IPS-11a (cell line): ENCODE measurements around the gene TUT7.
"Not testable (repeated sequence)": the region's sequence is repeated elsewhere in the genome, so short reads cannot be mapped to it uniquely, and the experiment has no call there.

Experiments
- H3K4me3 ChIP-seq: one replicate; pipeline ENCODE4 v1.5.1; 2013; ENCODE audit warnings: low read depth, low read length, control low read depth

TUT7 gene

DNA sequence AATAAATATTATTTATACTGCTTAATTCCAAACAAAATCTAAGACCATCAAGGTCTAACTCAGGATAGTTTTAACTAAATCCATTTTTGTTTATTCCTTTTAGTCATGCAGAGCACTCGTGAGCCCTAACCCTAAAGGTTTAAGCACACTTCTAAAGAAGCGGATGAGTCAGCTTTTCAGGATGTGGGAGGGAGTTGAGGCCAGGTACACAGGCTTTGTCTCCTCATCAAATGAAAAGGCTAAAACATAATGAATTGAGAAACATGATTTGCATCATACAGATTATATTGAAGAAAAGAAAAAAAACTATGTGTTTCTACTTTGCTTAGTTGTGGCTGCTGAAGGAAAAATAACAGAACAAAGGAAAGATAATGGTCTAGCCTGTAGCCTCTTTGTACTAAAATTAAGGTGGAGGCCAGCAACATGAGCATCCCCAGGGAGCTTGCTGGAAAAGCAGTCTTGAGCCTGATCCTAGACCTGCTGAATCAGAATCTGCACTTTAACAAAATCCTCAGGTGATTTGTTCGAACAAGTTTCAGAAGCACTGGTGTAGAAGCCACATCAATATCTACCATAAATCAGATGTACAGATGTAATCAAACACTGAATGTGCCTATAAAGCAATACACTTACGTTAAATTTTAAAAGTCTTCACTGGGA is 50.8 kb downstream of the TUT7 start:
- H3K4me3 ChIP-seq = no peak overlapping the region

DNA sequence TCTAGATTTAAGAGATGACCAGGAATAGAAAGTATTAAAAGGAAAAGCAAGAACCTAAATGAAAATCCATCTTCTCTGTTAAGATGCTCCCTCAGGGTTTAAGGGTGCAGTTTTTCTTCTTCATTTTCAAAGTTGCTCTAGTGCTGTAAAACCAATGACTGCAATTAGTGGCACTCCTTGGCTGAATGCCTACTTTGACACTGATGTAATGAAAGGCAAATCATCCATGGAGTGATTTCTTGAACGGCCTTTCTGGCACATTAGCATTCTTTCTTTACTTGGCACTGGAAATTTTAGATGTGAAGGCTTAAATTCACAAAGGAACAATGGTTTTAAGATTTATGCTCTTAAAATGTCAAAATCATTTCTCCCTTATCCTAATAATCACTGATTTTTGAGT is 52.5 kb downstream of the TUT7 start:
- H3K4me3 ChIP-seq = no peak overlapping the region

DNA sequence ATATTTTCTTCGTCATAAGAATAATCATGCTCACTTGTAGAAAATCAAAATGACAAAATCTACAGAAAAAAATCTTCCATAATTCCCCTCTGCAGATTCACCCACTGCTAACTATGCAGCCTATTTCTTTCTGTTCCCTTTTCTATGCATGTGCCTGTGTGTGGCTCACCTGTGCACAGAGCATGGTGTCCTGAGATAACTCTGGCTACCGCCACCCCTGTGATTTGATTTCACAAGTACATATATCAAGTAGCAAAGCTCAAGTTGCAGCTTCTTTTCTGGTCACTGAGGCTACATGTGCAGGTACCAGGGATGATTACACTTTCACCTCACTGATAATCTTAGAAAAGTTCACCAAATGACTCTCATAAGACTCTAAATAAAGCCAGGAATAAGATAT is 53.5 kb downstream of the TUT7 start:
- H3K4me3 ChIP-seq = no peak overlapping the region

DNA sequence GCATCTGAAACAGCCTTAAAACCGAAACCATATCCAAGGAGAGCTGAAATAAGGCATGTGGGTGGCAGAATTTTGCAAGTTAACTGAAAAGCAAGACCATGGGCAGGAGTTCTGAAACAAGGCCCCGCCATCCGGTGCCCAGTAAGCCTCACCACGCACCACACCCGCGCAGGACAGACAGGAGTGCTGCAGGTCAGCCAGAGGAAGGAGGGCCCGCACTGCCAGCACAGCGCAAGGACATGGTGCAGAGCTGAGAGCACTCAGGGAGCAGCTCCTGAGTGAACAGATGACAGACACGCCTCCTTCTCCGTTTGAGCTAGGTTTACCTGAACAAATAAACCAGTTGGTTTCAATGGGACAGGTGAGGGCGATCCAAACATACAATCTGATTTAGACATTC is 55.3 kb downstream of the TUT7 start:
- H3K4me3 ChIP-seq = no peak overlapping the region

DNA sequence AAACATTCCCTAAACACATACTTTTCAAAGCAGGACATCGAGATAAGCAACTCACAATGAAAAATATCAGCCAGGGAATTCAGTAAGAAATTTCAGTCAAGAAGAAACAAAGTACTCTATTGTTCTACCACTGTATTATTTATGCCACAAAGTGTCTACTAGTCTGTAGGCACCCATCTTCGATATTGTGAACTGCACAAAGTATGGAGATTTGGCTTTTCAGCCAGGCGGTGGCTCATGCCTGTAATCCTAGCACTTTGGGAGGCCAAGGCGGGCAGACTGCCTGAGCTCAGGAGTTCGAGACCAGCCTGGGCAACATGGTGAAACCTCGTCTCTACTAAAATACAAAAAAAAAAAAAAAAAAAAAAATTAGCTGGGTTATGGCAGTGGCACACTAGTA is 63.9 kb downstream of the TUT7 start:
- not testable (repeated sequence) for H3K4me3 ChIP-seq

DNA sequence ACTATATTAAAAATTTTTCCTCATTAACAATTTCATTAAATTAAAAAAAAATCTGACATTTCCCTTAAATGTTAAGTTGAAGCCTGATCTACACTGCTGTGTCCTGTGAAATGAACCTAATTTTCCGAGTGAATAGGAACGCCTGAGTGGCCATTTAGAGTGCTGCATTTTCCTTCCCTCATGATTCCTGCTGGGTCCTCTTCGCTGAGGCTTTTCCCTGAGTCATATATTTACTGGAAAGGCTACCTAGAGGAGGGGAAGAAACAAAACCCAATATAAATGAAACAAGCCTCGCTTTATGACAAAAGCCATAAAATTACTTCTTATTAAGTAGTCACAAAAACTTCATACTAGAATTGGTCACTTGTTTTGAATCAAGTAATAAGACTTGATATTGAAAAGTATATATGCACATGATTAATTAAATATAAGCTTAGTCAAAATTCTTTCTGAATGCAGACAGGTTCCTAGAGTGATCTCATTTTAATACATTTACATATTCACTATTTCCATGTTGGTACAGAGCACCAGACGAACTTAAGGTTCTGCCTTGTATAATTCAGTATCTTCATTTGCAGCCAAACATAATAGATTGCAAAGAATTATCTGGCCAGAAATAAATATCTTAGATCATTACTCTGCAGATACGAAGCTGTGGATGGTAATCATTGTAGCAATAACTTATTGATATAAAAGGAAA is 65.6 kb downstream of the TUT7 start:
- no peak overlapping the region for H3K4me3 ChIP-seq

DNA sequence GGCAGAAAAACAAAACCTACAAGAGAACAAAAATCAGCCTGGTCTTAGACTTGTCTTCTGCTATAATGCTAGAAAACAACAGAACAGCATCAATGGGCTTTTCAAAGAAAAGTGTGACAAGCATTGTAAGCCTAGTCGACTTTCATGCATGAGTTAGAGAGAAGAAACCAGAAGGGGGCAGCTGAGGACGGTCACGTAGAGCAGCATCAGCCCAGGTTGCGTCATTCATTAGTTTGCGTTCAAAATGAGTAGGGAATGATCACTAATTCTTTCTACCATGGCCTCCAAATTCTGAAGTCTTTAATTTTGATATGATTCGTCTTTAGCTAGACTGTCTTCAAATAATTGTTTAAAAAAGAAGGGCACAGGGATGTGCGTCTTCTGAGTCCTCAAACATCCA is 67.2 kb downstream of the TUT7 start:
- H3K4me3 ChIP-seq = no peak overlapping the region

DNA sequence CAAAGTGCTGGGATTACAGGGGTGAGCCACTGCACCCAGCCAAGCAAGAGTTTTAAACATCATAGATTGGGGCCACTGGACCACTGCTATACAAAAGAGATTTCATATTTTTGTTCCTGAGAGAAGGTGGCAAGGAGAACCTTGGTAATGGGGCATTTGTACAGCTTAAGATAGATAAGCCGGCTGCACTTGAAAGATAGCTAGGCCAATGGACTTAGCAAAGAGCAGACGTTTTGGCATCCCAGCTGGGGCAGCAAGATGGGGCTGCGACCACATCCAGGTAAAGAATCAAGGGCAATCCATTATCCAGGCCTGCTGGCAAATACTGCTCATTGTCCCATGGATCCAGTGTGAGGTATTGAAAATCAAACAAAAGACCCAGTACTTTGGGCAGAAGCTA is 67.9 kb downstream of the TUT7 start:
- no peak overlapping the region for H3K4me3 ChIP-seq

DNA sequence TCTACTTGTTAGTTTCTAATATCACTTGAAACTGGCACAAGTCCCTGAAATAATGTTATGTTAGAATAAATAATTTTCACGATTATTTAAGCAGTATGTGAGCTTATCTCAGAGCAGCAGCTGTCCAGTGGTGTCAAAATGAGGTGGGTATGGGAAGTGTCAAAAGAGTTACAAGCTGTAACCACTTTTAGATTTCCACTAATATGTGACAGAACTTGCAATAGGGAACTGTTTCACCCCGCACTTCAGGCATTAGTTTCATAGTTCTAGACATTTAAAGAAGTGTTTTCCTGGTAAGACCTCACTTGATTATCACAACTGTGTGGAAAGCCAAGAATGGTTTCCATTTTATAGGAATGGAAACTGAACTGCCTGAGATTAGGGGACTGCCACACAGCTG is 68.9 kb downstream of the TUT7 start:
- no peak overlapping the region for H3K4me3 ChIP-seq

DNA sequence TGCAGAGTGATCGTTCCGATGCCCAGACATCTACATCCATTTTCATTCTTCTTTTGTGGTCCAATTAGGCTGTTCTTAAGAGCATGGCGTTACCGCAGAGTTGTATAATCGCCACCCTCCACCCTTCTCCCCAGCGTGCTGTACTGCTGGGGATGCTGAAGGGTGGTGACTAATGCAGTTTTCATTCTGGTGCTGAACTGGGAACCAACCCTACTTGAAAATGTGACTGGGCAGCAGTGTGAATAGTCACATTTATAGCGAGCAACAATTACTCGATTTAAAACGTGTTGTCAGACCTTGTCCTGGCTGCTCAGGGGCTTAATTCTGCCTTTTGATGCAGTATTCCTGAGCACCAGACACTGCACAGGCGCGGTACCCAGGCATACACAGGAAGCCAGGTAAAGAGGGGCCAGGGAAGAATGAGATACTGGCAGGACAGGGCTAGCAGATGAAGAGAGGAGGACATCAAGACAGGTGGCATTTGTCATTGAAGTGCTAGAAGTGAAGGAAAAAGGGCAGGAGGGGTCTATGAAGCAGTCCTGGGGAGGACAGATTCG is 71.2 kb downstream of the TUT7 start:
- peak overlapping the region; percentile 73 for H3K4me3 ChIP-seq

DNA sequence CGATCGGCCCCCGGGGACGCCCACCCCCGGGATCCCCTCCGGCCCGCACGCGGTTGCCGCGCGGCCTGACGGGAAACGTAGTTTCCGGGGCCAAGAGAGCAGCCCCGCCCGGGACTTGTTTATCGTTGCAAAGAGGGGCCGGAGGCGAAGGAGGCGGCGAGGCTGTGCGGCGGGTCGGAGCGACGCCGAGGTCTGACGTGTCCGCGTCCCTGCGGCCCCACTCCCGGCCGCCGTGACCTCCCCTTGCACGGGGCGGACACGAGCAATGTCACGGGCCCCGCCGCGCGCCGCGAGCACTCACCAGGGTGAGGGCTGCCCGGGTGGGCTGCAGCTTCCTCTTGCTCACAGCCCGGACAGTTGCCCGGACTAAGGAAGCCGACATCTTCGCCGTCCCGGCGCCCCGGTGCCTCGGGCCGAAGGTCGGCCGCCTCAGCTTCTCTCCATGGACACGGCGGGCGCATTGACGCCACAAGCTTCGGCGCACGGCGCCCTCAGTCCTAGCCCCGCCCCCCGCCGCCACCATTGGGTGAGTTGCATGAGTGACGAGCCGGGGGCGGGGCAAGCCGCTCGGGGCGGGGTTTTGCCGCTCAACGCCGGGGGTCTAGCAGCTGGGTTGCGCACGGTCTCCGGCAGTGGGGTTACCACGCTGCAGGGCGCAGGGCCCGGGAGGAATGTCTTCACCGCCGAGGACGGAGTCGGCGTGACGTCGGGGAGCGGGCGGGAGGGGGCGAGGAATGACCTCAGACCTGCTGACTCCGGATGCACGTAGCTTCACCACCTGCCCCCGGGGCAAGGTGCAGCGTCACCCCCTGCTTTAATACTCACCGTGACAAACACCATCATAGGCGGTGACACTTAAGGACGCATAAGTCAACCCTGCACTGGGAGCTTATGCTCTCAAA is 71.9 kb downstream of the TUT7 start, which contains the start of gene ISCA1:
ISCA1 (minus strand) TSS at position 462 of the 902 bp plus-strand sequence; CDS start at position 382, 80 bp downstream.
- H3K4me3 ChIP-seq = peak within 1 kb of the TSS; percentile 90

DNA sequence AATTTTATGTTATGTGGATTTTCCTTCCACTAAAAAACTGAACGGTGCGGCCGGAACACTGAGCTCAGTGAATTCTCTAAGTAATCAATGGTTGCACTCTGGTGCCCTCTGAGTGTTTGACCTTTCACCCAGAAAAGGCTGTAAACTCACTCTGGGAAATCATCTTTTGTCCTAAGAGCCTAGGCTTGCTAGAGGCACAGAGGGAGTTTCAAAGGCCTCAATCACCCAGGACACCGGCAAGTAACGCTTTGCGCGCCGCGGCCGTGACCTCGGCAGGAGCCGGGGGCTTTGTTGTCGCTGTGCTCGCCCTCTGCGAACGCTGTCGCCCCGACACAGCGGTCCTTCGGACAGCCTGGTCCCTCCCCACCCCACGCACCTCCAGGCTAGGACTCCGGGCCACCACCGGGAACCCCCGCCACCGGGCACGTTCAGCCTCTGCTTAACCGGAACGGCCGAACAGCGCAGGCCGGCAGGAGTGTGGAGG is 72.6 kb downstream of the TUT7 start:
- peak overlapping the region; percentile 90 for H3K4me3 ChIP-seq

DNA sequence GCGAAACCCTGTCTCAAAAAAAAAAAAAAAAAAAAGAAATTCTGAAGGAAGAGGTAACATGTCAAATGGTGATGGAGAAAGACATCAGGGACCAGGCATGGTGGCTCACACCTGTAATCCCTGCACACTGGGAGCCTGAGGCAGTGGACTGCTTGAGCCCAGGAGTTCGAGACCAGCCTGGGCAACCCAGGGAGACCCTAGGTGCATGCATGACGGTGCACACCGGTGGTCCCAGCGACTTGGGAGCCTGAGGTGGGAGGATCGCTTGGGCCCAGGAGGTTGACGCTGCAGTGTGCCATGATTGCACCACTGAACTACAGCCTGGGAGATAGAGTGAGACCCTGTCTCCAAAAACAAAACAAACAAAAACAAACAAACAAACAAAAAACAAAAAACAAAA is 73.6 kb downstream of the TUT7 start:
- H3K4me3 ChIP-seq = no peak overlapping the region

DNA sequence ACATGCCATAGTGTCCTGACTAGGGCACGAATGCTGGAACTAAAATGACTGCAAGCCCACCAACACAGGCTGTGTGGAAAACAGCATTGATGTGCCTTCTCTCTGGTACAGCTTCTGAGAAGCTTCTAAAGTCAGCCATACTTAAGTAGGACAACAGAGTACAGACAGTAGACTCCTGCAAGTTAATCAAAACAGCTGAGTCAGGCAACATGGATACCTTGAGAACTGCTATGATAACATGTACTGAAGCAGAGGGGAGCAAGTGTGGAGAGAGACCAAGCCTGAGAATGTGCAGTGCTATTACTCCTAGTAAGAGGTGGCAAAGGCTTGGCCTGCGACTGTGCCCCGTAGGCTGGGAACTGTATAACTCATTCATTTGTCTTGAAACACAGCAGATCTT is 74.4 kb downstream of the TUT7 start:
- H3K4me3 ChIP-seq = no peak overlapping the region

DNA sequence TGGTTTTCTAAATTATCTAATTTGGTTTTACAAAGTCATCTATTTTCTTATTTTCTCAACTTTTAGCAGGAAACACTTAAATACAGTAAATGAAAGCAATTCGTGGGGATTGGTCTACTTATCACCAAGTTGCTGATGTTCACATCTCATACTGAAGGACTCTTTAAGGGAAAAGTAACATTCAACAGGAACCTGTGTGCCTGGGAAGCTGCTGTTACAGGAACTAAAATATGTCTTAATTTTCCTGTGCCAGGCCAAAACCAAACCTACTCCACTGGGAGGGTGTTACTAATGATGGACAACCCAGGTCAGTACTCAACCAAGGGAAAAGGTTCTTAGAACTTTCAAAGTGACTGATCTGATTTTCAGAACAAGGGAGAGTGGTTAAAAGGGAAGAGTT is 77.1 kb downstream of the TUT7 start:
- H3K4me3 ChIP-seq = no peak overlapping the region

DNA sequence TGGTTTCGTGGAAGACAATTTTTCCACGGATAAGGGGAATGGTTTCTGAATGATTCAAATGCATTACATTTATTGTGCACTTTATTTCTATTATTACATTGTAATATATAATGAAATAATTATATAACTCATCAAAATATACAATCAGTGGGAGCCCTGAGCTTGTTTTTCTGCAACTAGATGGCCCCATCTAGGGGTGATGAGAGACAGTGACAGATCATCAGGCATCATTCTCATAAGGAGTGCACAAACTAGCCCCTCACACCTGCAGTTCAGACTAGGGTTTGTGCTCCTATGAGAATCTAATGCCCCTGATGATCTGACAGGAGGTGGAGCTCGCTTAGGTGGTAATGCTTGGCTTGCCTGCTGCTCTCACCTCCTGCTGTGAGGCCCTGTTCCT is 78.2 kb downstream of the TUT7 start:
- H3K4me3 ChIP-seq = no peak overlapping the region

DNA sequence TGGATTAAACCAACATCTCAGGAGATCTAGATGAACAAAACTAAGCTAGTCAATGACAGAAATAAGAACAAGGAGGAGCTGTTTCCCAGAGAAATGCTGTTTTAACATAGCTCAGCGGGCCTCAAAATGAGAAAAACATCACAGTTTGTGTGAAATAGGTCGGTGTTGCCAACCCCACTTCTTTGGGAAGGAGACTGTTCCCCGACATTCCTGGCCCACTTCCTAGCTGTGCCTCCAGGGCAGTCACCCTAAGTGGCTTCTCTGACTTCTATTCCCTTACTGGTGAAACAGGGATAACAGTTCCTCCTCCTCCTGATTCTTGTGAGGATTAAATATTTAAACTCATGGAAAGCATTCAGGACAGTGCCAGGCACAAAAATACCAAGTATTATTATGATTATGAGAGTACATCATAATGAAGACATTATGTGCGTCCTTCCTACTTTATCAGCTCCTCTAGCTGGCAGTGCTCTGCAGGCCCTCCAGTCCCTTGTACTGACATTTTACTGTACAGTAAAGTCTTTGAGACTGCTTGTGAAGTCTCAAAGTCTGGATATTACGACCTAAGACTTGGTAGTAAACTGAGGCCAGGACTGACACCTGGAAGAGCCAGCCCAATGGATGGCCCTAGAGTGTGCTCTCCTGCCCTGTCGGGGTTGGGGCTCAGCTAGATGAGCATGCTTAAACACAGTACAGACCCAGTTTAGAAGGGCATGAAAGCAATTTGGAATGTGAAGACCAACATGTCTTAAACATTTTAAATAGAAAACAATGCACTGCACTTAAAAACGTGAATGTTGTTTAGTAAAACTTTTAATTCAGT is 79.2 kb downstream of the TUT7 start:
- no peak overlapping the region for H3K4me3 ChIP-seq

DNA sequence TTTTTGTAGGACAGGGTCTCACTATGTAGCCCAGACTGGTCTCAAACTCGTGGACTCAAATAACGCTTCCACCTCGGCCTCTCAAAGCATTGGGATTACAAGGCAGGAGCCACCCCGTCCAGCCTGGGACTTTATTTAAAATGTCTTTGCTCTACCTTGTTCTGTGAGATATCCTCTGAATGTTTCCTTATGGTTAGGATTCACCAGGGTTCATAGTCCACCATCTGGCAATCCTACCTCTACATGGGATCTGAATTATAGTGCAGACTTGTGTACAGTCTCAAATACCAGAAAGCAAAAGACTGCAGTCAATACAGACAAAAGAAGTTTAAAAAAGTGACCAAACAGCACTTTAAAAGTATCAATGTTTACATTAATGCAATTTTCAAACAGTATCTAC is 82.0 kb downstream of the TUT7 start:
- H3K4me3 ChIP-seq = no peak overlapping the region

DNA sequence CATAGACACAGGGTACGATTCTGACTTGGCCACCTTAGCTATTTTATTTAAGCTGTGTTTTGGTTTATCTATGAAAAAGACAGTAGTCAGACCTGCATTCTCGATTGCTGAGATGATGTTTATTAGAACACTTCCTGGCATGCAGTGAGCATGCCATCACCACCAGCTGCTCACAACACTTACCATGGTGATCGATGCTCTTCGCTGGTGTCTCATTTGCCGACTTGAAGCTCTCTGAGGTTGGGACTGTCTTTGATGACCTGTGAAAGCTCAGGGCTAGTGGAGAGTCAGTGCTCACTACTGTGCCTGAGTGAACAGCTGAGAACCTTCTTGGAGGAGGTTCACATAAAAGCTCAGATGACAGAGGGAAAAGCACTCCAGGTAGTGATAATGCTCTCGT is 90.3 kb downstream of the TUT7 start:
- no peak overlapping the region for H3K4me3 ChIP-seq

DNA sequence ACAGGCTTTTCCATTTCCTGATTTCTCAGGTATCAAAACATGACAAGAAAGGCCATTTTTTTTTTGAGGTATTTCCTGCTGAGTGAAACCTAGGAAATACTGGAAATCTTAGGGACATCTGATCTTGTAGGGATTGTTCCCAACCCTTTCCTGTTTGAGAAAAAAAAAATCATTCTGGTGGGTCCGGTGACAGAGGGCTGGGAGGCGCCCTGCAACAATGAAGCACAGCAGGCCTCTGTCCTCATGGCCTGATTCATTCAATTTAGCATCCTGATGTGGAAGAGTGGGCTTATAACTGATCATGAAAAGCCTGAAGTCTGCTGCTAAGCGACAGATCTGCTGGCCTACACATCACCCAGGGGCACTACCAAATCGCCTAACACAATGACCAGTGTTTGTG is 91.7 kb downstream of the TUT7 start:
- no peak overlapping the region for H3K4me3 ChIP-seq
